Fibroblast of mammary gland (primary cell): ENCODE data around the gene ACSL4.
"Not testable (repeated sequence)": the region's sequence is repeated elsewhere in the genome, so short reads cannot be mapped to it uniquely, and the experiment has no call there.

Experiments used
- DNase-seq: peaks from one replicate; pipeline ENCODE4 v3.0.0-alpha.2; 2010; ENCODE audit warnings: low read depth
- H3K4me3 ChIP-seq: 2 replicates; pipeline ENCODE4 v1.5.1; 2011; ENCODE audit warnings: low read depth, mild to moderate bottlenecking, low read length, moderate library complexity; ENCODE audit not compliant: control insufficient read depth
- TF ChIP-seq, protein P1 (sequence below): conservative IDR thresholded peaks from 2 replicates; pipeline ENCODE4 v1.5.1; 2011; ENCODE audit warnings: low read depth, low read length, inconsistent platforms; ENCODE audit not compliant: control insufficient read depth, insufficient read depth

The ACSL4 gene

DNA sequence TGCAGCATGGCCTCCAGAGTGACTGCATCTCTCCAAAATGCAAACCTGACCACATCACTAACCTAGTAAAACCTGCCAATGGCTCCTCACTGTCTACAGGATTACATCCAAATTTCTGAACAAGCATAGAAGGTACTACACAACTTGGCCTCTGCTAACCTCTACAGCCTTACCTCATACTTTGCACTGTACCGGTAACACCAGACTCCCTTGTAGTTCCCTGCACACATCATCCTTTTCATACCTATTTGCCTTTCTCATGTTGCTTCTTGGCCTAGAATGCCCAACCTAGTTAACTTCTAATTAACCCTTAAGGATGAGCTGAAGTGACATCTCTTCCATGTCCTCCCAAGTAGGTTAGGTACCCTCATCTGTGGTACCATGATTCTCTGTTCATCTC lies 74.7 kb downstream of the ACSL4 start:
- no peak for DNase-seq
- H3K4me3 ChIP-seq, result no peak overlapping the region
- TF ChIP-seq, protein P1, sequence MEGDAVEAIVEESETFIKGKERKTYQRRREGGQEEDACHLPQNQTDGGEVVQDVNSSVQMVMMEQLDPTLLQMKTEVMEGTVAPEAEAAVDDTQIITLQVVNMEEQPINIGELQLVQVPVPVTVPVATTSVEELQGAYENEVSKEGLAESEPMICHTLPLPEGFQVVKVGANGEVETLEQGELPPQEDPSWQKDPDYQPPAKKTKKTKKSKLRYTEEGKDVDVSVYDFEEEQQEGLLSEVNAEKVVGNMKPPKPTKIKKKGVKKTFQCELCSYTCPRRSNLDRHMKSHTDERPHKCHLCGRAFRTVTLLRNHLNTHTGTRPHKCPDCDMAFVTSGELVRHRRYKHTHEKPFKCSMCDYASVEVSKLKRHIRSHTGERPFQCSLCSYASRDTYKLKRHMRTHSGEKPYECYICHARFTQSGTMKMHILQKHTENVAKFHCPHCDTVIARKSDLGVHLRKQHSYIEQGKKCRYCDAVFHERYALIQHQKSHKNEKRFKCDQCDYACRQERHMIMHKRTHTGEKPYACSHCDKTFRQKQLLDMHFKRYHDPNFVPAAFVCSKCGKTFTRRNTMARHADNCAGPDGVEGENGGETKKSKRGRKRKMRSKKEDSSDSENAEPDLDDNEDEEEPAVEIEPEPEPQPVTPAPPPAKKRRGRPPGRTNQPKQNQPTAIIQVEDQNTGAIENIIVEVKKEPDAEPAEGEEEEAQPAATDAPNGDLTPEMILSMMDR, result no peak

DNA sequence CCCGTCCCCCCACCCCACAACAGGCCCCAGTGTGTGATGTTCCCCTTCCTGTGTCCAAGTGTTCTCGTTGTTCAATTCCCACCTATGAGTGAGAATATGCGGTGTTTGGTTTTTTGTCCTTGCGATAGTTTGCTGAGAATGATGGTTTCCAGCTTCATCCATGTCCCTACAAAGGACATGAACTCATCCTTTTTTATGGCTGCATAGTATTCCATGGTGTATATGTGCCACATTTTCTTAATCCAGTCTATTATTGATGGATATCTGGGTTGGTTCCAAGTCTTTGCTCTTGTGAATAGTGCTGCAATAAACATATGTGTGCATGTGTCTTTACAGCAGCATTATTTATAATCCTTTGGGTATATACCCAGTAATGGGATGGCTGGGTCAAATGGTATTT lies 75.7 kb downstream of the ACSL4 start:
- DNase-seq, H3K4me3 ChIP-seq: not testable (repeated sequence)

DNA sequence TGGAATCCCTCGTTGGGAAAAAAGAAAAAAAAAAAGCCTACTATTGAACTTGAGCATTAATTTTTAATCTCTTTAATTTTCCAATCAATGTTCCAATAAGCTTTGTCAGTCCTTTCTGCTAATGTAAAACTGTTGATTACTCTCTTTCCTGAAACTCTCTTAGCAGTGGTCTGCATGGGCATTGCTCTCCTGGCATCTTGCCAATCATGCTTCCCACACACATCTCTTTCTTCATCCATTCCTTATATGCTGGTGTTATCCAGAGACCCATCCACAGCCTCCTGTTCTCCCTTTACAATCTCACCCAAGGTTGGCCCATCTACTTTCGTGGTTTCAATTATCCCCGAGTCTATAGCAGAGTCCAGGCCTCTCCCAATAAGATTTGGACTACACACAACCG lies 76.3 kb downstream of the ACSL4 start:
- DNase-seq, result peak; percentile 6
- no peak overlapping the region for H3K4me3 ChIP-seq
- TF ChIP-seq, protein P1, result no peak

DNA sequence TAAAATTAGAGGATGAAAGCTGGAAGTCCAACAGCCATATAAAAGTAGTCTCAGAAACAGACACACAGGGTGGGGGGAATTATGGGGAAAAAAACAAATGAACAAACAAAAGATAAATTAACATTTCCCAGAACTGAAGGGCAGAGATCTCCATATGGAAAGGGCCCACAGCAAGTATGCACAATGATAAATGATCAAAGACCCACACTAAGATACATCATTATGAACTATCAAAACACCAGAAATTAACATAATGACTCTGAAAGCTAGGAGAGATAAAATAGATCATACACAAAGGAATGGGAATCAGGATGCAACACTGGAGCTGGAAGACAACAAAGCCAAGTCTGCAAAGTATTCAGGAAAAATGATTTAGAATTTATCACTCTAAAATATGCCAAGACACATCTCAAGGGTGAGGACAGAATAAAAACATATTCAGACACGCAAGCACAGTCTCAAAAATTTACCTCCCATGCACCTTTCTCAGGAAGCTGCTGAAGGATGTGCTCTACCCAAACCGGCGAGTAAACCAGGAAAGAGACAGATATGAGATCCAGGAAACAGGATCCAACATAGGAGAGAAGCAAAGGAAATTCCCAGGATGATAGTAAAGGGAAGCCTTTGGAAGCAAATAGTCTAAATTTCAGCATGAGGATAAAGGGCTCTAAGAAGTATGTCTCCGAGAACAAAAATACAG lies 77.4 kb downstream of the ACSL4 start:
- DNase-seq, result no peak
- TF ChIP-seq, protein P1, result no peak
- no peak overlapping the region for H3K4me3 ChIP-seq

DNA sequence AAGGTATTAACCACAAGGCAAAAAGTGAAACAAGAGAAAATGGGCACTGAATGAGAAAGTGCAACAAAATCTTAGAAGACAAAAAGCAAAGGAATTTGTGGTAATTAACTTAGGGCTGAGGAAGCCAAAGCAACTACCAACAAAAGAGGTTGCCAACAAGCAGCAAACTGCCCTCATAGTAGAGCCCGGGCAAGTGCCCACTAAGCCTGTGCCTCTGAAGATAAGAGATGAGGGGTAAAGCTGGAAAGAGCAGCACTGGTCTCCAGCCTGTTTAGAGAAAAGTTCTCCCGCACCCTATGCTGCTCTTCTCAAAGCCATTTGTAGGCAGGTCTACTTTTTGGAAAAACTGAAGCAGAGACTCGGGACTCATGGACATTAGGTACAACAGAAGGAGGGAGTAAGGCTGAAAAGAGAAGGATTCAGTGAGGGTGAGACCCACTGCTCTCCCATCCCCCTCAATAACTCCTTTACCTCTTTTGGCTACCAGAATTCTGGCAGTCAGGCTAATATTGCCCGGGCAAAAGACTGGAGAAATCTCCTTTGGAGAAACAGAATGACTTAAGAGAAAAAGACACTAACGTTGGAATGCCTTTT lies 78.4 kb downstream of the ACSL4 start:
- no peak for DNase-seq
- H3K4me3 ChIP-seq, result no peak overlapping the region
- TF ChIP-seq, protein P1, result no peak

DNA sequence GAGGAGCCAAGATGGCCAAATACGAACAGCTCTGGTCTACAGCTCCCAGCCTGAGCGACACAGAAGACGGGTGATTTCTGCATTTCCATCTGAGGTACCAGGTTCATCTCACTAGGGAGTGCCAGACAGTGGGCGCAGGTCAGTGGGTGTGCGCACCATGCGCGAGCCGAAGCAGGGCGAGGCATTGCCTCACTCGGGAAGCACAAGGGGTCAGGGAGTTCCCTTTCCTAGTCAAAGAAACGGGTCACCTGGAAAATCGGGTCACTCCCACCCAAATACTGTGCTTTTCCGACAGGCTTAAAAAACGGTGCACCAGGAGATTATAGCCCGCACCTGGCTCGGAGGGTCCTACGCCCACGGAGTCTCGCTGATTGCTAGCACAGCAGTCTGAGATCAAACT lies 88.4 kb downstream of the ACSL4 start:
- not testable (repeated sequence) for H3K4me3 ChIP-seq, DNase-seq

DNA sequence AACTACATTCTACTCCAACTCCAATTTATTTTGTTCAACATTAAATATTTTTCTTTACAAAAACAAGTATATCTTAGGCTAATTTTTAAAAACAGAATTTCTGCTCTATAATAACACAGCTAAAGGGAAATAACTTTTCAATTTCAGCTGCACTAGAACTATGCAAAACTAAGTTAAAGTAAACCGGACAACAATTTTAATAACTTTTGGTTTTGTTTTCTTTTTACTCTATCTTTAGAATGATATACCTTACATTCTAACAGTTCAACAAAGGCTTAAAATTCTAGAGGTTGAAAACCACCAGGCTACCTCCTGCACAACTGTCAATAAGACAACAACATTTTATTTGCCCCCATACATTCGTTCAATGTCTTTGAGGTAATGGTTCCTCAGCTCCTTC lies 89.4 kb downstream of the ACSL4 start:
- no peak overlapping the region for H3K4me3 ChIP-seq
- no peak for DNase-seq
- TF ChIP-seq, protein P1, result no peak

DNA sequence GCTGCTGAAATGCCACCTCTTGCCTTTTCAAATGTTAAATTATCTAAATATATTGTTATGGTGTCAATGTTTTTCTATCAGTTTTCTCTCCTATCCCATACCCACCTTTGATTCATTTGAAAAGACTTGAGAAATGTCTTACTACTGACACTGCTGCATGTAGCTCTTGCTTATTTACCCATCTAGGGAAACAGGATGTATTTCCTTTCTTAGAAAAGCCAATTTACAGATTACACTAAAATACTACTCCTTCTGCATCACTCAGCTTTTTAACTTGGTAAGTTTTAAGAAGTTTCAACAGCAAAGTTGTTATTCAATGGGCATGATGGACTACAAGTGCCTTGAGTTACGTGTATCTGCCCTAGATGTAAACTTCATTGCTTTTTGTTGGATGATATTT lies 94.9 kb downstream of the ACSL4 start:
- DNase-seq, result no peak
- TF ChIP-seq, protein P1, result no peak
- H3K4me3 ChIP-seq, result no peak overlapping the region

DNA sequence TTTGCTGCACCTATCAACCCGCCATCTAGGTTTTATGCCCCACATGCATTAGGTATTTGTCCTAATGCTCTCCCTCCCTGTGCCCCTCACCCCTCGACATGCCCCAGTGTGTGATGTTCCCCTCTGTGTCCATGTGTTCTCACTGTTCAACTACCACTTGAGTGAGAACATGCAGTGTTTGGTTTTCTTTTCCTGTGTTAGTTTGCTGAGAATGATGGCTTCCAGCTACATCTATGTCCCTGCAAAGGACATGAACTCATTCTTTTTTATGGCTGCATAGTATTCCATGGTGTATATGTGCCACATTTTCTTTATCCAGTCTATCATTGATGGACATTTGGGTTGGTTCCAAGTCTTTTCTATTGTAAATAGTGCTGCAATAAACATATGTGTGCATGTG lies 95.6 kb downstream of the ACSL4 start:
- H3K4me3 ChIP-seq, DNase-seq: not testable (repeated sequence)
